C1 segment of cervical spinal cord (tissue), 14 donors: ENCODE results near the gene DZIP1L.
"Not testable (repeated sequence)": the region's sequence is repeated elsewhere in the genome, so short reads cannot be mapped to it uniquely, and the experiment has no call there.

Experiments used
- DNase-seq, 14 donors: peaks; one replicate each; lab custom pipeline; 2025; lab: John Stamatoyannopoulos, UW

The DZIP1L gene

GRCh38 chr3:138118612-138119422 lies 3.4 kb upstream of the DZIP1L start:
- DNase-seq = peak in 9 of 14 donors; percentile 6 to 61 (median 39)

GRCh38 chr3:138114431-138114918 lies 933 bp downstream of the DZIP1L start:
- DNase-seq = peak in 2 of 14 donors; percentile 36 to 48

- DNase-seq = no peak
Measured at GRCh38 chr3:138113326-138113725, 2.1 kb downstream of the DZIP1L start.

DNA sequence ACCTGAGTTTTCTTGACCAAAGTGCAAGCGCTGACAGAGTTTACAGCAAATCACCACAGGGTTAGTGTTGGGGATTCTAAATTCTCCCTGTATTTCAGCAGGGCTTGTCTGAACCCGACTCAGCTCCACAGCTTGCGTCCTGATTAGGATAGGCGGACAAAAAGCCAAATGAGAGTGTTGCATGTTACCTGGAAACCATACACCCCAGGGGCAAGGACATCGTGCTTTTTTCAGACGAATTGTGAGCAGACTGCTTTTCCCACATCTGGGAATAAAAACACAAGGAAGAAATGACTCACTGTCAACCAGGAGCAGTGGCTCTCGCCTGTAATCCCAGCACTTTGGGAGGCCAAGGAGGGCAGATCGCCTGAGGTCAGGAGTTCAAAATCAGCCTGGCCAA lies 3.0 kb downstream of the DZIP1L start:
- no peak for DNase-seq

DNA sequence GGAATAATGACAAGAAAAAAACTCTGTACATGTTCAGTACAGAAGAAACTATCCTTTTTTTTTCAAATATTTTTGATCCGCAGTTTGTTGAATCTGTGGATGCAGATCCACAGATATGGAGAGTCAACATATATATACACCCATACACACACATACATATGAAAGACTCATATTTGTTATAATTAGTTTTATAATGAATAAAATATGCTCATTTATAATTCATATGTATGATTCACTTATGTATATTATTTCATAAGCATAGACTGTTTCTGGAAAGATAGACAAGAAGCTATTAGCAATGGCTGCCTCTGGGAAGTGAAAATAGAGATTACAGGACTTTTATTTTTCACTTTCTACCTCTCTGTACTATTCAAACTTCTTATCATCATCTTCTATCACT lies 9.8 kb downstream of the DZIP1L start:
- DNase-seq = no peak

- no peak for DNase-seq
Measured at GRCh38 chr3:138103466-138103865, 11.9 kb downstream of the DZIP1L start.

GRCh38 chr3:138101351-138101940 lies 14.0 kb downstream of the DZIP1L start:
- DNase-seq = not testable (repeated sequence)

- no peak for DNase-seq
Measured at GRCh38 chr3:138099417-138099816, 16.0 kb downstream of the DZIP1L start.

DNA sequence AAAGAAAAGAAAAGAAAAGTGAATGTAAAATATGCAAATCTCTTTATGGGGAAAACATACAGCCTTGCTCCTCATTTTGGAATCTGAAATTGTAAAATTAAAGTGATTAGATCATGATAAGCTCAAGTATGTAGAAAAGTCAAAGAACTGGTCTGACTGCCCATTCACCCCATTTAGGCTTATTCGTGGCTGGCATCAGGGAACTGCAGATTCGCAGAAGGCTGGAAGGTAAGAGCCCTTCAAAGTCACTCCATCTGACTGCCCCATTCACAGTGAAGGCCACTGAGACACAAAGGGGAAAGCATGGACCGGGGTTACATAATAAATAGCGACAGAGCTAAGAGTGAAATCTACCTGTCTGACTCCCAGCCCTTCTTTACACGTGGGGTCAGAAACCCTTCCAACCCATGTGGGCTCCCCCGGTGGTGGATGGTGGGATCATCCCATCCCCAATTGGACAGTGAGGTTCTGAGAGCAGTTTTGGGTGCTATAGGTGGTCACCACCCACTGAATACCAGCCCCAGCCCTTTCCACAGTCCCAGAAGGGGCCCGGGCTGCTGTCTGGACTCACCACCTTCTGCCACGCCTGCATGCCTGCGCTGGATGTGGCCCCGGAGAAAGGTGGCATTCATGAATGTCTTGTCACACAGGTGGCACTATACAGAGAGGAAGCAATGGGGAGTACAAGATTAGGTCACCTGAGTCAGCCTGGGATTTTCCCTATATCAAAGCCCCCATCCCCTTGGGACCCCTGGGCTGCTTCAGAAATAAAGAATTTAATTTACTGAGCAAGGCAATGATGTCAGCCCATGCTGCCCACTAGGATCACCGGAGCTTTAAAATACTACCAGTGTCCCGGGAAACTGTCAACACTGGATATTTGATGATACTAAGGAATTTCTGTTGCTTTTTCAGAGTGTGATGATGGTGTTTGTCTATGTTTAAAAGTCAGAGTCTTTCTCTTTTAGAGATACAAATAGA lies 17.9 kb downstream of the DZIP1L start:
- DNase-seq = no peak

DNA sequence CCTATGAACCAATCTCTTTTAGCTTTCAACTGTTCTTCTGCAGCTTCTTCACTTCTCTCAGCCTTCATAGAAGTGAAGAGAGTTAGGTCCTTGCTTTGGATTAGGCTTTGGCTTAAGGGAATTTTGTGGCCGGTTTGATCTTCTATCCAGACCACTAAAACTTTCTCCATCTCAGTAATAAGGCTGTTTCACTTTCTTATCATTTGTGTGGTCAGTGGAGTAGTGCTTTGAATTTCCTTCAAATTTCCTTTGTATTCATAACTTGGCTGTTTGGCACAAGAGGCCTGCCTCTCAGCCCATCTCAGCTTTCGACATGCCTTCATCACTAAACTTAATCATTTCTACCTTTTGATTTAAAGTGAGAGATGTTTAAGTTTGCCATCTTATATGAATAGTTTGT lies 21.7 kb downstream of the DZIP1L start:
- DNase-seq = no peak

DNA sequence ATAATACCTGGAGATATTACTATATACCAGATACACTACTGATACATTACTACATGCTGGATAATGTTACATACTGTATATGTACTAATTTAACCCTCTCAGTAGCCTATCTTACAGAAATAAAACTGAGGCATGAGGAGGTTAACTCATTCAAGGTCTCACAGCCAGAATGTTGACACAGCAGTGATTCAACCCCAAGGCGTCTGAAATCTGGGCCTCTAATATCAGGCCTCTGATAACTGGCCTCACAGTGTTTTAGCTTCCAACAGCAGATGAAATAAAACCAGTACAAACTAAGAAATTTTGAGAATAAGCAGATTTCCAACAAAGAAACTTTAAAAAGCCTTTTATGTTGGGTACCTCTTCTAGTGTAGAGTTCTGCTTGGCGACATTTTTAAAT lies 23.4 kb downstream of the DZIP1L start:
- DNase-seq = no peak

DNA sequence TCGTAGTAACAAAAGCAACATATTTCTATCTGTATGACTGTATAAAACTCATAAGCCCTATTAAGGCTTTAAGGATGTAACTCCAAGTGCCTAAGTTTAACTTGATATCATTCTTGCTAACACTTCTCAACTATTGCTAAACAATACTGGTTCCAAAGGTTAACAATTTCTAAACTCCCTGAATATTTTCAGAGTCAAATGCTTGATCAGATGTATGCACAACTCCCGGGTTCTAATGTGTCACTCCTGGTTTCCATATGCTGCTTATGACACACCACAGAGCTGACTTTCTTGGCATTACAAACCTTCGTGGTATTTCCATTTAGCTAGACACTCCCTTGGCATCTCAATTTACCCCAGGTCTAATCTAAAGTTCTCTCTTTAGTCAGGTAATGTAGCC lies 26.3 kb downstream of the DZIP1L start:
- no peak for DNase-seq

DNA sequence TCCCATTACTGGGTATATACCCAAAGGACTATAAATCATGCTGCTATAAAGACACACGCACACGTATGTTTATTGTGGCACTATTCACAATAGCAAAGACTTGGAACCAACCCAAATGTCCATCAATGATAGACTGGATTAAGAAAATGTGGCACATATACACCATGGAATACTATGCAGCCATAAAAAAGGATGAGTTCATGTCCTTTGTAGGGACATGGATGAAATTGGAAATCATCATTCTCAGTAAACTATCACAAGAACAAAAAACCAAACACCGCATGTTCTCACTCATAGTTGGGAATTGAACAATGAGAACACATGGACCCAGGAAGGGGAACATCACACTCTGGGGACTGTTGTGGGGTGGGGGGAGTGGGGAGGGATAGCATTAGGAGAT lies 29.7 kb downstream of the DZIP1L start:
- not testable (repeated sequence) for DNase-seq

GRCh38 chr3:138084196-138084595 lies 31.2 kb downstream of the DZIP1L start:
- no peak for DNase-seq

- DNase-seq = no peak
Measured at GRCh38 chr3:138082992-138083386, 32.4 kb downstream of the DZIP1L start.

GRCh38 chr3:138082085-138082991 lies 33.1 kb downstream of the DZIP1L start:
- DNase-seq = no peak

- DNase-seq = no peak
Measured at GRCh38 chr3:138081371-138082084, 33.9 kb downstream of the DZIP1L start.

GRCh38 chr3:138079901-138080300 lies 35.5 kb downstream of the DZIP1L start:
- DNase-seq = no peak

GRCh38 chr3:138078901-138079344 lies 36.5 kb downstream of the DZIP1L start:
- DNase-seq = no peak

GRCh38 chr3:138078096-138078495 lies 37.3 kb downstream of the DZIP1L start:
- DNase-seq = no peak
